ENCODE data around the gene RAB20.

- no peak for TF ChIP-seq POLR2A (IDR thresholded peaks at IDR 0.05)
- no peak for TF ChIP-seq POLR2AphosphoS5 (IDR thresholded peaks at IDR 0.05)
- TF ChIP-seq, protein P1, sequence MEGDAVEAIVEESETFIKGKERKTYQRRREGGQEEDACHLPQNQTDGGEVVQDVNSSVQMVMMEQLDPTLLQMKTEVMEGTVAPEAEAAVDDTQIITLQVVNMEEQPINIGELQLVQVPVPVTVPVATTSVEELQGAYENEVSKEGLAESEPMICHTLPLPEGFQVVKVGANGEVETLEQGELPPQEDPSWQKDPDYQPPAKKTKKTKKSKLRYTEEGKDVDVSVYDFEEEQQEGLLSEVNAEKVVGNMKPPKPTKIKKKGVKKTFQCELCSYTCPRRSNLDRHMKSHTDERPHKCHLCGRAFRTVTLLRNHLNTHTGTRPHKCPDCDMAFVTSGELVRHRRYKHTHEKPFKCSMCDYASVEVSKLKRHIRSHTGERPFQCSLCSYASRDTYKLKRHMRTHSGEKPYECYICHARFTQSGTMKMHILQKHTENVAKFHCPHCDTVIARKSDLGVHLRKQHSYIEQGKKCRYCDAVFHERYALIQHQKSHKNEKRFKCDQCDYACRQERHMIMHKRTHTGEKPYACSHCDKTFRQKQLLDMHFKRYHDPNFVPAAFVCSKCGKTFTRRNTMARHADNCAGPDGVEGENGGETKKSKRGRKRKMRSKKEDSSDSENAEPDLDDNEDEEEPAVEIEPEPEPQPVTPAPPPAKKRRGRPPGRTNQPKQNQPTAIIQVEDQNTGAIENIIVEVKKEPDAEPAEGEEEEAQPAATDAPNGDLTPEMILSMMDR (IDR thresholded peaks at IDR 0.05) = no peak
Measured at GRCh38 chr13:110554227-110554836, 7.2 kb downstream of the RAB20 start.
